Neural cell (in vitro differentiated cells): ENCODE measurements around the gene POLR3E.

Experiments
- CTCF ChIP-seq: fragments of 450-650 bp; IDR thresholded peaks from 2 replicates; pipeline ENCODE4 v1.5.1; 2014; ENCODE audit warnings: antibody characterized with exemption, mild to moderate bottlenecking, moderate library complexity; ENCODE audit not compliant: poor library complexity, severe bottlenecking
- EP300 ChIP-seq: fragments of 450-650 bp; conservative IDR thresholded peaks from 2 replicates; pipeline ENCODE4 v1.6.1; 2014; ENCODE audit warnings: antibody characterized with exemption, mild to moderate bottlenecking, moderate library complexity; ENCODE audit not compliant: poor library complexity, severe bottlenecking
- EZH2 ChIP-seq: fragments of 200-600, 300-800 bp; shearing (Covaris generic), sonication (generic); IDR thresholded peaks from 2 replicates; pipeline ENCODE4 v1.6.1; 2014; ENCODE audit warnings: antibody characterized with exemption, low read length, borderline replicate concordance, mild to moderate bottlenecking; ENCODE audit not compliant: insufficient read depth, poor library complexity, severe bottlenecking
- MXI1 ChIP-seq: fragments of 450-650 bp; conservative IDR thresholded peaks from 2 replicates; pipeline ENCODE4 v1.6.1; 2014; ENCODE audit warnings: antibody characterized with exemption, mild to moderate bottlenecking; ENCODE audit not compliant: poor library complexity, severe bottlenecking
- POLR2AphosphoS5 ChIP-seq: IDR thresholded peaks from 2 replicates; pipeline ENCODE4 v1.6.1; 2012
- RAD21 ChIP-seq: fragments of 450-650 bp; conservative IDR thresholded peaks from 2 replicates; pipeline ENCODE4 v1.6.1; 2014; ENCODE audit warnings: antibody characterized with exemption, mild to moderate bottlenecking, moderate library complexity
- REST ChIP-seq: IDR thresholded peaks from 2 replicates; pipeline ENCODE4 v1.6.1; 2012; ENCODE audit warnings: borderline replicate concordance
- SMC3 ChIP-seq: fragments of 450-650 bp; conservative IDR thresholded peaks from 2 replicates; pipeline ENCODE4 v1.6.1; 2014; ENCODE audit warnings: antibody characterized with exemption, mild to moderate bottlenecking, moderate library complexity; ENCODE audit not compliant: poor library complexity
- TAF1 ChIP-seq: IDR thresholded peaks from 2 replicates; pipeline ENCODE4 v1.6.1; 2012; ENCODE audit warnings: low read depth

GRCh38 chr16:22379656-22380055 is 82.4 kb downstream of the POLR3E start:
- TF ChIP-seq POLR2AphosphoS5 (no peak), RAD21 (no peak), TAF1 (no peak), CTCF (no peak), REST (no peak), EZH2 (no peak), EP300 (no peak), SMC3 (no peak), MXI1 (no peak)
